ENCODE results near the gene SCYL1.
A peak's percentile ranks its signal among the peaks of the same experiment; 100 is the strongest.
"Not testable (repeated sequence)": the region's sequence is repeated elsewhere in the genome, so short reads cannot be mapped to it uniquely, and the experiment has no call there.

The SCYL1 gene

GRCh38 chr11:65555693-65556231 is 30.9 kb downstream of the SCYL1 start:
- DNase-seq, result no peak

- DNase-seq, result no peak
Measured at GRCh38 chr11:65556470-65557279, 31.8 kb downstream of the SCYL1 start.

- DNase-seq, result peak; percentile 42
Measured at GRCh38 chr11:65557280-65558001, 32.6 kb downstream of the SCYL1 start.

GRCh38 chr11:65558002-65558929 is 33.4 kb downstream of the SCYL1 start, which contains the start of gene LTBP3:
LTBP3 (minus strand) TSS chr11:65558359; CDS start chr11:65557959, 400 bp downstream.
- peak; percentile 54 for DNase-seq

GRCh38 chr11:65558930-65559509 is 34.1 kb downstream of the SCYL1 start:
- no peak for DNase-seq

- no peak for DNase-seq
Measured at GRCh38 chr11:65559535-65559934, 34.7 kb downstream of the SCYL1 start.

- no peak for DNase-seq
Measured at GRCh38 chr11:65559951-65560537, 35.2 kb downstream of the SCYL1 start.

GRCh38 chr11:65560555-65561418 is 35.9 kb downstream of the SCYL1 start:
- DNase-seq, result no peak

- no peak for DNase-seq
Measured at GRCh38 chr11:65562020-65562419, 37.1 kb downstream of the SCYL1 start.

- no peak for DNase-seq
Measured at GRCh38 chr11:65562788-65563187, 37.9 kb downstream of the SCYL1 start.

- DNase-seq, result no peak
Measured at GRCh38 chr11:65563601-65564000, 38.7 kb downstream of the SCYL1 start.

GRCh38 chr11:65564879-65565559 is 40.1 kb downstream of the SCYL1 start:
- not testable (repeated sequence) for DNase-seq

- peak; percentile 46 for DNase-seq
Measured at GRCh38 chr11:65565624-65566453, 41.0 kb downstream of the SCYL1 start.

- no peak for DNase-seq
Measured at GRCh38 chr11:65569164-65569972, 44.5 kb downstream of the SCYL1 start.

GRCh38 chr11:65569973-65570918 is 45.4 kb downstream of the SCYL1 start, which contains the start of gene ZNRD2:
ZNRD2 (plus strand) TSS chr11:65570477; CDS start chr11:65570492, 15 bp downstream.
- peak; percentile 97 for DNase-seq

- DNase-seq, result no peak
Measured at GRCh38 chr11:65571420-65571819, 46.5 kb downstream of the SCYL1 start.

GRCh38 chr11:65571940-65572339 is 47.1 kb downstream of the SCYL1 start:
- no peak for DNase-seq

Measured in activated T-cell treated with anti-CD3 and anti-CD28 coated beads, Interleukin-2, amount 50 U/mL, for 1 hour (primary cell).